ENCODE data around the gene MAD1L1. TPM values are rescaled to one million over a fixed set of nuclear protein-coding genes. Genes with fewer than 3 reads are reported as not detected.

Gene MAD1L1
- total RNA-seq, 2 donors from 2014 or later = 34.2 to 53.5 TPM

- H3K27ac Mint-ChIP-seq = no peak overlapping the region
- DNase-seq (ENCODE audit: low spot score in 2 of 2) = no peak
Observed at GRCh38 chr7:1770331-1770730, 462.4 kb downstream of the MAD1L1 start.

GRCh38 chr7:1769286-1770200 lies 463.2 kb downstream of the MAD1L1 start:
- ATAC-seq = no peak
- Mint-ChIP-seq H3K36me3 (peaks cover 0 to 7% of the 10 kb centered on the region in 2 donors), H3K9me3 (peaks cover 5% of the 10 kb centered on the region in 2 donors), H3K27ac (no peak overlapping the region)
- no peak for DNase-seq (ENCODE audit: low spot score in 2 of 2)

More at GRCh38 chr7:1770331-1770730, 462.4 kb downstream of the MAD1L1 start:
- Mint-ChIP-seq H3K9me3 (peaks cover 6 to 7% of the 10 kb centered on the region in 2 donors), H3K36me3 (peaks cover 0 to 7% of the 10 kb centered on the region in 2 donors)
- ATAC-seq = no peak

DNA sequence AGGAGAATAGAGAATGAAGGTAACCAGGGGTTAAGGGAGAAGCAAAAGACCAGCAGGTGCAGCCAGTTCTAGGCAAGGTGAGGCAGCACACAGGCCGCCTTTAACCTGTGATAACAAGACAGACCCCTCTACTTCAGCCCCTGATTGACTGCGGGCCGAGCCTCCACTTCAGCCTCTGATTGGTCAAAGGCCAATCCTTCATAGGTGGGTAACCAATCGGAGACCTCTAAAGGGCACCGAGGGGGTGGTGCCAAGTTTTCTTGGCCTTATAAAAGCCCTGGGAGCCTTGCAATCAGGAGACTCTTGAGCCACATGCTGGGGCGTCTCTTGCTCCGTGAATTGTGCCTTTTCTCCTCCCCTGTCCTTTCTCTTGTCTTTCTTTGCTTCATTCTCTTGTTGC lies 463.9 kb downstream of the MAD1L1 start:
- DNase-seq (ENCODE audit: low spot score in 2 of 2) (no peak), ATAC-seq (no peak)
- Mint-ChIP-seq H3K27ac (no peak overlapping the region), H3K36me3 (peaks cover 0 to 7% of the 10 kb centered on the region in 2 donors), H3K9me3 (peaks cover 5% of the 10 kb centered on the region in 2 donors)

GRCh38 chr7:1767524-1767923 lies 465.2 kb downstream of the MAD1L1 start:
- H3K9me3 Mint-ChIP-seq = peaks cover 0 to under 1% of the 10 kb centered on the region in 2 donors
- peaks cover 8 to 9% of the 10 kb centered on the region in 2 donors for H3K36me3 Mint-ChIP-seq
- no peak overlapping the region for H3K27ac Mint-ChIP-seq
- ATAC-seq (no peak), DNase-seq (ENCODE audit: low spot score in 2 of 2) (no peak)

Other genes with a start within 250 kb of the MAD1L1 start
- gene MRM2, start 9.3 kb upstream of the MAD1L1 start, total RNA-seq = 10 to 100 TPM; 24.4 to 30.8 TPM
- 10 to 100 TPM; 79.8 to 95.3 TPM for gene NUDT1, start 9.3 kb upstream of the MAD1L1 start, total RNA-seq
- gene SNX8, start 81.5 kb upstream of the MAD1L1 start, total RNA-seq = 10 to 100 TPM; 35.6 to 36.1 TPM
- gene EIF3B, start 121.9 kb upstream of the MAD1L1 start, total RNA-seq = 100 to 1,000 TPM; 130 to 260 TPM
- gene CHST12, start 170.7 kb upstream of the MAD1L1 start, total RNA-seq = 1 to 10 TPM; 1.3 to 2.6 TPM
- not detected for gene GRIFIN, start 243.5 kb upstream of the MAD1L1 start, total RNA-seq

Data from activated naive CD4-positive, alpha-beta T cell treated with anti-CD3 and anti-CD28 coated beads, Interleukin-2, amount 50 U/mL, for 72 hours (primary cell).